Panc1 (cell line): ENCODE data around the gene METTL2B. TPM values are rescaled to one million over a fixed set of nuclear protein-coding genes. Genes with fewer than 3 reads are reported as not detected.
"Not testable (repeated sequence)": the region's sequence is repeated elsewhere in the genome, so short reads cannot be mapped to it uniquely, and the experiment has no call there.

Experiments
- ATAC-seq: fragments of 200-7000 bp; cut with Tn5 transposase; 2 replicates; pipeline ENCODE4 v1.9.1; 2020; ENCODE audit warnings: mild to moderate bottlenecking, moderate library complexity
- BruUV-seq: library from RNA; stranded (reverse); fragments of 400-500 nt; replicated peaks from 2 replicates; lab custom pipeline; 2021; lab: Mats Ljungman, UMichigan
- CTCF ChIA-PET: fragments of 300-600 bp; sonication (Branson Sonifier 250); formaldehyde crosslinking; loops from one replicate; lab custom pipeline; 2022; ENCODE audit warnings: antibody characterized with exemption; lab: Charles Lee
- POLR2A ChIA-PET: fragments of 300-600 bp; sonication (Branson Sonifier 250); formaldehyde crosslinking; loops from one replicate; lab custom pipeline; 2022; ENCODE audit warnings: antibody characterized with exemption; lab: Charles Lee
- DNase-seq: peaks from one replicate; pipeline ENCODE4 v3.0.0-alpha.2; 2010; ENCODE audit warnings: low read depth, low spot score
- H3K27ac ChIP-seq: 2 replicates; pipeline ENCODE4 v1.5.1; 2011; ENCODE audit warnings: mild to moderate bottlenecking, low read length, inconsistent platforms
- H3K27me3 ChIP-seq: fragments of 200-500 bp; sonication (Bioruptor generic); 2 replicates; pipeline ENCODE4 v1.6.0; 2014; ENCODE audit warnings: low read length, inconsistent platforms; ENCODE audit not compliant: control insufficient read depth, insufficient read depth
- H3K36me3 ChIP-seq: fragments of 200-500 bp; sonication (Bioruptor generic); 2 replicates; pipeline ENCODE4 v1.5.1; 2014; ENCODE audit warnings: inconsistent platforms, mild to moderate bottlenecking, low read length, moderate library complexity; ENCODE audit not compliant: control insufficient read depth, insufficient read depth
- H3K4me1 ChIP-seq: 2 replicates; pipeline ENCODE4 v1.5.1; 2011; ENCODE audit warnings: inconsistent platforms, mild to moderate bottlenecking, low read length, moderate library complexity; ENCODE audit not compliant: control insufficient read depth, insufficient read depth
- H3K4me3 ChIP-seq, 2 experiments: 2 replicates each; pipeline ENCODE4 v1.5.1; 2011 to 2012; ENCODE audit warnings: low read depth in 2 of 2, low read length in 2 of 2, mild to moderate bottlenecking in 2 of 2, inconsistent platforms in 1 of 2, moderate library complexity in 1 of 2
- H3K9me3 ChIP-seq: fragments of 200-500 bp; sonication (Bioruptor generic); 2 replicates; pipeline ENCODE4 v1.5.1; 2014; ENCODE audit warnings: low read depth, mild to moderate bottlenecking, inconsistent platforms, low read length, moderate library complexity; ENCODE audit not compliant: control insufficient read depth, insufficient read depth
- CTCF ChIP-seq: fragments of 450-650 bp; IDR thresholded peaks from 2 replicates; pipeline ENCODE4 v1.5.1; 2017; ENCODE audit warnings: mild to moderate bottlenecking
- POLR2AphosphoS5 ChIP-seq: IDR thresholded peaks from 2 replicates; pipeline ENCODE4 v1.6.1; 2012; ENCODE audit warnings: mild to moderate bottlenecking, low read depth, low read length, moderate library complexity
- SIN3A ChIP-seq: IDR thresholded peaks from 2 replicates; pipeline ENCODE4 v1.6.1; 2012; ENCODE audit warnings: low read depth, mild to moderate bottlenecking, low read length, moderate library complexity, borderline replicate concordance; ENCODE audit not compliant: insufficient read depth
- TCF7L2 ChIP-seq: IDR thresholded peaks from 2 replicates; pipeline ENCODE4 v1.6.1; 2011; ENCODE audit warnings: mild to moderate bottlenecking, low read depth, low read length, inconsistent platforms
- in situ Hi-C: cut with HindIII; loops from 2 replicates; pipeline ENCODE4 v1.10.0; 2016; ENCODE audit warnings: low sequenced_read_pairs, low pct_unique_long_range_greater_than_20kb
- intact Hi-C: fragments of 100-400 bp; cut with micrococcal nuclease; formaldehyde crosslinking; loops from one replicate; pipeline ENCODE4 v1.10.0; 2022; ENCODE audit not compliant: unreplicated experiment
- total RNA-seq: library from RNA; stranded (reverse); gene quantifications from one replicate; pipeline ENCODE4 v1.2.1, GENCODE V29; 2021; ENCODE audit not compliant: unreplicated experiment
- TF ChIP-seq, protein P1 (sequence below), 2 experiments: IDR thresholded peaks; 2 replicates each; pipeline ENCODE4 v1.6.1; 2011 to 2012; ENCODE audit warnings: low read depth in 2 of 2, control low read depth in 1 of 2, low read length in 1 of 2, mild to moderate bottlenecking in 1 of 2, moderate library complexity in 1 of 2; ENCODE audit not compliant: insufficient read depth in 1 of 2

Gene METTL2B
- total RNA-seq, 1 experiment from 2014 or later: 43.6 TPM

DNA sequence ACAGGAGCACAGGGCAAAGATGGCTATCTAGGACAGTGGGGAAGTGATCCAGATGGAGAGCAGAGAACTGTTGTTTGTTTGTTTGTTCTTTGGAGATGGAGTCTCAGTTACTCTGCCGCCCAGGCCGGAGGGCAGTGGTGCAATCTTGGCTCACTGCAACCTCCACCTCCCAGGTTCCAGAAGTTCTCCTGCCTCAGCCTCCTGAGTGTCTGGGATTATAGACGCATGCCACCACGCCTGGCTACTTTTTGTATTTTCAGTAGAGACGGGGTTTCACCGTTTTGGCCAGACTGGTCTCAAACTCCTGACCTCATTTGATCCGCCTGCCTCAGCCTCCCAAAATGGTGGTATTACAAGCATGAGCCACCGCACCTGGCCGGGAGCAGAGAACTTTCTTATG is 20.9 kb downstream of the METTL2B start:
- ChIA-PET POLR2A (no interaction called here), CTCF (no interaction called here)
- H3K27ac ChIP-seq: no peak overlapping the region
- intact Hi-C loops: no loop called here
- H3K27me3 ChIP-seq: no peaks in the 10 kb centered on the region
- H3K4me3 ChIP-seq: no peak overlapping the region
- TF ChIP-seq, protein P1, sequence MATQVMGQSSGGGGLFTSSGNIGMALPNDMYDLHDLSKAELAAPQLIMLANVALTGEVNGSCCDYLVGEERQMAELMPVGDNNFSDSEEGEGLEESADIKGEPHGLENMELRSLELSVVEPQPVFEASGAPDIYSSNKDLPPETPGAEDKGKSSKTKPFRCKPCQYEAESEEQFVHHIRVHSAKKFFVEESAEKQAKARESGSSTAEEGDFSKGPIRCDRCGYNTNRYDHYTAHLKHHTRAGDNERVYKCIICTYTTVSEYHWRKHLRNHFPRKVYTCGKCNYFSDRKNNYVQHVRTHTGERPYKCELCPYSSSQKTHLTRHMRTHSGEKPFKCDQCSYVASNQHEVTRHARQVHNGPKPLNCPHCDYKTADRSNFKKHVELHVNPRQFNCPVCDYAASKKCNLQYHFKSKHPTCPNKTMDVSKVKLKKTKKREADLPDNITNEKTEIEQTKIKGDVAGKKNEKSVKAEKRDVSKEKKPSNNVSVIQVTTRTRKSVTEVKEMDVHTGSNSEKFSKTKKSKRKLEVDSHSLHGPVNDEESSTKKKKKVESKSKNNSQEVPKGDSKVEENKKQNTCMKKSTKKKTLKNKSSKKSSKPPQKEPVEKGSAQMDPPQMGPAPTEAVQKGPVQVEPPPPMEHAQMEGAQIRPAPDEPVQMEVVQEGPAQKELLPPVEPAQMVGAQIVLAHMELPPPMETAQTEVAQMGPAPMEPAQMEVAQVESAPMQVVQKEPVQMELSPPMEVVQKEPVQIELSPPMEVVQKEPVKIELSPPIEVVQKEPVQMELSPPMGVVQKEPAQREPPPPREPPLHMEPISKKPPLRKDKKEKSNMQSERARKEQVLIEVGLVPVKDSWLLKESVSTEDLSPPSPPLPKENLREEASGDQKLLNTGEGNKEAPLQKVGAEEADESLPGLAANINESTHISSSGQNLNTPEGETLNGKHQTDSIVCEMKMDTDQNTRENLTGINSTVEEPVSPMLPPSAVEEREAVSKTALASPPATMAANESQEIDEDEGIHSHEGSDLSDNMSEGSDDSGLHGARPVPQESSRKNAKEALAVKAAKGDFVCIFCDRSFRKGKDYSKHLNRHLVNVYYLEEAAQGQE (IDR thresholded peaks at IDR 0.05; ENCODE audit: insufficient read depth in 1 of 2, low read depth in 2 of 2, low read length in 1 of 2): no peak
- TF ChIP-seq TCF7L2 (no peak), POLR2AphosphoS5 (no peak), CTCF (no peak), SIN3A (no peak)
- no peaks in the 10 kb centered on the region for H3K9me3 ChIP-seq
- in situ Hi-C loops: no loop called here
- H3K36me3 ChIP-seq: no peaks in the 10 kb centered on the region
- ATAC-seq: no peak
- no peaks in the 10 kb centered on the region for H3K4me1 ChIP-seq
- BruUV-seq: no TSS peak
- DNase-seq: no peak

DNA sequence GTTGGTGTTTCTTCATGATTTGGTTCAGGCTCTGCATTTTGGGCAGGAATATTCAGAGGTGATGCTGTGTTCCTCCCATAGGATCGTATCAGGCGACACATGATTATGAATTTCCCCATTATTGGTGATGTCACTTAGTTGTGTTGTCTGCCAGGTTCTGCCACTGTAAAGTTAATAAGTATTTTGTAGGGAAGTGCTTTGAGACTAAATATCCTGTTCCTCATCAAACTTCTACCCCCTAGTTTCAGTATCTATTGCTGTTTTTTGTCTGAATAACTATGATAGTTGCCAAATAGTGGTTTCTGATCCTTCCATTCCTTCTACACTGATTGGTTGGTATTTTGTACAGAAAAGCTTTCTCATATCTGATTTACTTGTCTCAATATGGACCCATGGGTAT is 28.9 kb downstream of the METTL2B start:
- not testable (repeated sequence) for BruUV-seq

GRCh38 chr7:128506819-128507218 is 30.3 kb downstream of the METTL2B start:
- ATAC-seq, DNase-seq, in situ Hi-C loops, H3K27ac ChIP-seq, H3K36me3 ChIP-seq, POLR2A ChIA-PET, H3K4me1 ChIP-seq, H3K27me3 ChIP-seq, intact Hi-C loops, BruUV-seq, CTCF ChIA-PET, H3K4me3 ChIP-seq, H3K9me3 ChIP-seq: not testable (repeated sequence)

More for the DNA sequence above, 28.9 kb downstream of the METTL2B start:
- DNase-seq, CTCF ChIA-PET, H3K36me3 ChIP-seq, in situ Hi-C loops, H3K27me3 ChIP-seq, H3K4me3 ChIP-seq, ATAC-seq, POLR2A ChIA-PET, intact Hi-C loops, H3K9me3 ChIP-seq, H3K27ac ChIP-seq, H3K4me1 ChIP-seq: not testable (repeated sequence)

DNA sequence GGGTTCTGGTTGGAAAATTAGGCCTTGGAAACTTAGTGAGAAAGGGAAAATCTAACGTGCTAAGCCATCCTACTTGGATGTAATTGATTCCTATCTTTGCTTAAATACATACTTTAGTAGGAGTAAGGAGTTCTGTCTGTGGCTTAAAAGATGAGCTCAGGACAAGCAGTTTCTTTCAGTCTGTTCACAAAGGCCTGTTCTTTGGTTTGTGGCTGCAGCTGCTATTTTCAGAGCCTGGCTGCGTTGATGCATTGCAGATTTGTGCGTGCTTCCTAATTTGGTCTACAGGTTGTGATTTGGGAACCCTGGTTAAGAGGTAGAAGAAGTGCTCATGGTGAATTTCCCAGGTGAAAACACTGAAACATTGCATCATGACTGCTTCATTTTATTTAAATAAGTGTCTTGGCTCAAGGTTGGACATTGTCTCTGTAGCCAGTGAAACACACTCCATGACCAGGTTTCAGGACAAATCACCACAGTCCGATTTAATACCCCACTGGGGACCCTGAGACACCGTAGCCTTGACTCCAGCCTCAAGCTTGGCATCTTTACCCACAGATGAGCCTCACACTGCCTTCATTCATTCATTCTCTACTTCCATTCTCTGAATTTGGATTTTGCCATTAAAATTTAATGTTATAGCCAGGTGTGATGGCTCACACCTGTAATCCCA is 30.9 kb downstream of the METTL2B start:
- in situ Hi-C loops, H3K4me3 ChIP-seq, CTCF ChIA-PET, H3K4me1 ChIP-seq, ATAC-seq, BruUV-seq, POLR2A ChIA-PET, DNase-seq, H3K27ac ChIP-seq, H3K27me3 ChIP-seq, H3K36me3 ChIP-seq, H3K9me3 ChIP-seq, intact Hi-C loops: not testable (repeated sequence)

- H3K27me3 ChIP-seq, intact Hi-C loops, POLR2A ChIA-PET, ATAC-seq, H3K9me3 ChIP-seq, DNase-seq, H3K4me1 ChIP-seq, CTCF ChIA-PET, H3K27ac ChIP-seq, H3K4me3 ChIP-seq, BruUV-seq, H3K36me3 ChIP-seq, in situ Hi-C loops: not testable (repeated sequence)
Observed at GRCh38 chr7:128511692-128512091, 35.1 kb downstream of the METTL2B start.
